ENCODE data around the gene STAB2.

The STAB2 gene

DNA sequence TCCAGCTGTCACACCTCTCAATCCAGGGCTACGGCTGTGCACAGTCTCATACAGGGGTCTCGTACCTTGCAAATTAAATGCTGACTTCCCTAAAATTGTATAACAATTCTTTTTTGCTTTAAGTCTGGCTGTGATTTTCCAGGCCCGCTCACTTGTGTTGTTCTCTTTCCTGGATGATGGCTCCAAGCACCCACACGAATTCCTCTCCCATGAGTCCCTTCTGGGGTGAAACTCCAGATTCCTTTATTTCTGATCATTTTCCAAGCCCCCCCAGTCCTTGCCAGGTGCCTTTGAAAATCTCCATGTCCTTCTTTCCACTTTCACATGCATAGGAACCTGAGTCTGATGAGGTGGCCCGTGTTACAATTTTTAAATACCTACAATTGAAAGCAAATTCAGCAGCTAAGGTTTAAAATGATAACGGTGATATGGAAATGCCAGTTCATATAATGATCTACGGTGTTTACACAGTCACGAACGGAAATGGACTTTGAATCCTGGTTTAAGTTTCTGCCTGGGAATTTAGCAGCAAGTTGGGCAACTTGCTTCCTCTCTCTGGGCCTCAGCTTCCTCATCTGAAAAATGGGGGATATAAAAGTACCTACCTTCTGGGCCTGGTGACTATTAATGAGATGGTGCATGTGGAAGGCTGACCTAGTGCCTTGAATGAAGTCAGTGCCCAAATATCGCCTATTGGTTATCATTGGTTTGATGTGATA lies 85.5 kb downstream of the STAB2 start:
- Histone ChIP-seq H3K79me2 (ENCODE audit: low read length) (no peaks in the 10 kb centered on the region), H3K4me2 (ENCODE audit: low read depth, low read length) (no peak overlapping the region), H3K27me3 (replicated peaks; ENCODE audit: insufficient read depth, low read length) (no peaks in the 10 kb centered on the region), H3K9me2 (replicated peaks; ENCODE audit: insufficient read depth, low read length) (no peaks in the 10 kb centered on the region), H3K9me3 (replicated peaks; ENCODE audit: insufficient read depth, low read length) (no peaks in the 10 kb centered on the region), H3K27ac (ENCODE audit: low read length) (no peak overlapping the region), H4K20me1 (ENCODE audit: insufficient read depth, low read length) (no peaks in the 10 kb centered on the region), H3K4me3 (ENCODE audit: low read length) (no peak overlapping the region), H3F3A (ENCODE audit: insufficient read depth, low read length) (no peaks in the 10 kb centered on the region), H3K9ac (ENCODE audit: low read length) (no peak overlapping the region), H3K4me1 (ENCODE audit: low read length) (no peaks in the 10 kb centered on the region), H3K36me3 (replicated peaks; ENCODE audit: insufficient read depth, low read length) (no peaks in the 10 kb centered on the region), H2AFZ (ENCODE audit: low read length) (no peak overlapping the region)
- DNase-seq: no peak
- TF ChIP-seq EZH2phosphoT487 (IDR thresholded peaks at IDR 0.05; ENCODE audit: low read length): no peak
- TF ChIP-seq, protein P1, sequence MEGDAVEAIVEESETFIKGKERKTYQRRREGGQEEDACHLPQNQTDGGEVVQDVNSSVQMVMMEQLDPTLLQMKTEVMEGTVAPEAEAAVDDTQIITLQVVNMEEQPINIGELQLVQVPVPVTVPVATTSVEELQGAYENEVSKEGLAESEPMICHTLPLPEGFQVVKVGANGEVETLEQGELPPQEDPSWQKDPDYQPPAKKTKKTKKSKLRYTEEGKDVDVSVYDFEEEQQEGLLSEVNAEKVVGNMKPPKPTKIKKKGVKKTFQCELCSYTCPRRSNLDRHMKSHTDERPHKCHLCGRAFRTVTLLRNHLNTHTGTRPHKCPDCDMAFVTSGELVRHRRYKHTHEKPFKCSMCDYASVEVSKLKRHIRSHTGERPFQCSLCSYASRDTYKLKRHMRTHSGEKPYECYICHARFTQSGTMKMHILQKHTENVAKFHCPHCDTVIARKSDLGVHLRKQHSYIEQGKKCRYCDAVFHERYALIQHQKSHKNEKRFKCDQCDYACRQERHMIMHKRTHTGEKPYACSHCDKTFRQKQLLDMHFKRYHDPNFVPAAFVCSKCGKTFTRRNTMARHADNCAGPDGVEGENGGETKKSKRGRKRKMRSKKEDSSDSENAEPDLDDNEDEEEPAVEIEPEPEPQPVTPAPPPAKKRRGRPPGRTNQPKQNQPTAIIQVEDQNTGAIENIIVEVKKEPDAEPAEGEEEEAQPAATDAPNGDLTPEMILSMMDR (IDR thresholded peaks at IDR 0.05; ENCODE audit: low read length): no peak
- no peak for TF ChIP-seq EZH2 (optimal IDR thresholded peaks at IDR 0.05; ENCODE audit: low read depth, low read length)

- no peak overlapping the region for H3K4me2 ChIP-seq (ENCODE audit: low read depth, low read length)
- H3K27ac ChIP-seq (ENCODE audit: low read length): no peak overlapping the region
- H3K4me1 ChIP-seq (ENCODE audit: low read length): no peaks in the 10 kb centered on the region
- no peak for TF ChIP-seq EZH2phosphoT487 (IDR thresholded peaks at IDR 0.05; ENCODE audit: low read length)
- TF ChIP-seq, protein P1 (IDR thresholded peaks at IDR 0.05; ENCODE audit: low read length): no peak
- no peak overlapping the region for H3K9ac ChIP-seq (ENCODE audit: low read length)
- H3K9me3 ChIP-seq (replicated peaks; ENCODE audit: insufficient read depth, low read length): no peaks in the 10 kb centered on the region
- H3K4me3 ChIP-seq (ENCODE audit: low read length): no peak overlapping the region
- H3K79me2 ChIP-seq (ENCODE audit: low read length): no peaks in the 10 kb centered on the region
- H3K27me3 ChIP-seq (replicated peaks; ENCODE audit: insufficient read depth, low read length): no peaks in the 10 kb centered on the region
- no peak for DNase-seq
- no peaks in the 10 kb centered on the region for H3K9me2 ChIP-seq (replicated peaks; ENCODE audit: insufficient read depth, low read length)
- H3K36me3 ChIP-seq (replicated peaks; ENCODE audit: insufficient read depth, low read length): no peaks in the 10 kb centered on the region
- H2AFZ ChIP-seq (ENCODE audit: low read length): no peak overlapping the region
- no peaks in the 10 kb centered on the region for H3F3A ChIP-seq (ENCODE audit: insufficient read depth, low read length)
- no peaks in the 10 kb centered on the region for H4K20me1 ChIP-seq (ENCODE audit: insufficient read depth, low read length)
Observed at GRCh38 chr12:103673487-103673886, 86.4 kb downstream of the STAB2 start.

DNA sequence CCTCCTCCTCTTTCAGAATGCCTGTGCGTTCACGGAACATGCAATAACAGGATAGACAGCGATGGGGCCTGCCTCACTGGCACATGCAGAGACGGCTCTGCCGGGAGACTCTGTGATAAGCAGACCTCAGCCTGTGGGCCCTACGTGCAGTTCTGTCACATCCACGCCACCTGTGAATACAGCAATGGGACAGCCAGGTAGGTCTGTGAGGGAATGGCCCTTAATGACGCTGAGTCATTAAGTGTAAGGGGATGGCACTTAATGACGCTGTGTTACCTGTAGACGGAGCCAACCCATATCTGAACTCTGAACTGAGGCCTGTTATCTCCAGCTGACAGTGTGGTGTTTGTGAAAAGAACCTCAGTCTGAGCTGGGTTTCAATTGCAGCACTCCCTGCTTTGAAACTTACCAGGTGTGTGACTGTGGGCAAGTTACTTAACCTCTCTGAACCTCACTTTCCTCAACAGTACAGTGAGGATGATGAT lies 86.9 kb downstream of the STAB2 start:
- no peaks in the 10 kb centered on the region for H3K27me3 ChIP-seq (replicated peaks; ENCODE audit: insufficient read depth, low read length)
- TF ChIP-seq EZH2 (optimal IDR thresholded peaks at IDR 0.05; ENCODE audit: low read depth, low read length) (no peak), EZH2phosphoT487 (IDR thresholded peaks at IDR 0.05; ENCODE audit: low read length) (no peak)
- TF ChIP-seq, protein P1 (IDR thresholded peaks at IDR 0.05; ENCODE audit: low read length): no peak
- DNase-seq: no peak
- no peaks in the 10 kb centered on the region for H4K20me1 ChIP-seq (ENCODE audit: insufficient read depth, low read length)
- H3F3A ChIP-seq (ENCODE audit: insufficient read depth, low read length): no peaks in the 10 kb centered on the region
- H3K9me3 ChIP-seq (replicated peaks; ENCODE audit: insufficient read depth, low read length): no peaks in the 10 kb centered on the region
- no peak overlapping the region for H3K4me2 ChIP-seq (ENCODE audit: low read depth, low read length)
- no peaks in the 10 kb centered on the region for H3K79me2 ChIP-seq (ENCODE audit: low read length)
- H3K4me3 ChIP-seq (ENCODE audit: low read length): no peak overlapping the region
- H2AFZ ChIP-seq (ENCODE audit: low read length): no peak overlapping the region
- no peaks in the 10 kb centered on the region for H3K9me2 ChIP-seq (replicated peaks; ENCODE audit: insufficient read depth, low read length)
- H3K9ac ChIP-seq (ENCODE audit: low read length): no peak overlapping the region
- no peaks in the 10 kb centered on the region for H3K4me1 ChIP-seq (ENCODE audit: low read length)
- no peak overlapping the region for H3K27ac ChIP-seq (ENCODE audit: low read length)
- H3K36me3 ChIP-seq (replicated peaks; ENCODE audit: insufficient read depth, low read length): no peaks in the 10 kb centered on the region
